ENCODE measurements around the gene TRAK1.

TRAK1 gene

GRCh38 chr3:42123824-42124658 is 32.9 kb downstream of the TRAK1 start:
- no peak for DNase-seq (ENCODE audit: low read depth)

GRCh38 chr3:42127226-42127625 is 36.1 kb downstream of the TRAK1 start:
- DNase-seq (ENCODE audit: low read depth) = no peak

GRCh38 chr3:42128526-42128925 is 37.4 kb downstream of the TRAK1 start:
- DNase-seq (ENCODE audit: low read depth) = no peak

- DNase-seq (ENCODE audit: low read depth) = no peak
These were observed 38.1 kb downstream of the TRAK1 start for GRCh38 chr3:42129014-42129953.

- DNase-seq (ENCODE audit: low read depth) = no peak
These were observed 38.8 kb downstream of the TRAK1 start for GRCh38 chr3:42130007-42130328.

- DNase-seq (ENCODE audit: low read depth) = no peak
These were observed 39.3 kb downstream of the TRAK1 start for GRCh38 chr3:42130329-42131070.

GRCh38 chr3:42133500-42134298 is 42.5 kb downstream of the TRAK1 start:
- no peak for DNase-seq (ENCODE audit: low read depth)

GRCh38 chr3:42134867-42135464 is 43.8 kb downstream of the TRAK1 start:
- DNase-seq (ENCODE audit: low read depth) = no peak

GRCh38 chr3:42139621-42140453 is 48.7 kb downstream of the TRAK1 start:
- no peak for DNase-seq (ENCODE audit: low read depth)

GRCh38 chr3:42140665-42141203 is 49.6 kb downstream of the TRAK1 start:
- no peak for DNase-seq (ENCODE audit: low read depth)

GRCh38 chr3:42143440-42143839 is 52.3 kb downstream of the TRAK1 start:
- no peak for DNase-seq (ENCODE audit: low read depth)

- DNase-seq (ENCODE audit: low read depth) = no peak
These were observed 53.1 kb downstream of the TRAK1 start for GRCh38 chr3:42144209-42144608.

- no peak for DNase-seq (ENCODE audit: low read depth)
These were observed 57.1 kb downstream of the TRAK1 start for GRCh38 chr3:42148086-42148848.

- no peak for DNase-seq (ENCODE audit: low read depth)
These were observed 57.9 kb downstream of the TRAK1 start for GRCh38 chr3:42148982-42149432.

- no peak for DNase-seq (ENCODE audit: low read depth)
These were observed 58.4 kb downstream of the TRAK1 start for GRCh38 chr3:42149532-42149931.

- no peak for DNase-seq (ENCODE audit: low read depth)
These were observed 58.8 kb downstream of the TRAK1 start for GRCh38 chr3:42149975-42150374.

- no peak for DNase-seq (ENCODE audit: low read depth)
These were observed 60.5 kb downstream of the TRAK1 start for GRCh38 chr3:42151596-42152168.

GRCh38 chr3:42152193-42152592 is 61.0 kb downstream of the TRAK1 start:
- no peak for DNase-seq (ENCODE audit: low read depth)

- no peak for DNase-seq (ENCODE audit: low read depth)
These were observed 61.9 kb downstream of the TRAK1 start for GRCh38 chr3:42153039-42153438.

All from activated T-cell treated with anti-CD3 and anti-CD28 coated beads for 1 hour (primary cell).